PC-9 (cell line): ENCODE data around the gene FAM9A. TPM values are rescaled to one million over a fixed set of nuclear protein-coding genes. Genes with fewer than 3 reads are reported as not detected.
"Not testable (repeated sequence)": the region's sequence is repeated elsewhere in the genome, so short reads cannot be mapped to it uniquely, and the experiment has no call there.

ENCODE experiments used
- BruUV-seq: library from RNA; stranded (reverse); fragments of 400-500 nt; replicated peaks from 2 replicates; lab custom pipeline; 2021; lab: Mats Ljungman, UMichigan
- CTCF ChIA-PET: fragments of 300-600 bp; sonication (Branson Sonifier 250); formaldehyde crosslinking; loops from one replicate; lab custom pipeline; 2022; ENCODE audit warnings: antibody characterized with exemption; lab: Charles Lee
- POLR2A ChIA-PET: fragments of 300-600 bp; sonication (Branson Sonifier 250); formaldehyde crosslinking; loops from one replicate; lab custom pipeline; 2022; ENCODE audit warnings: antibody characterized with exemption; ENCODE audit not compliant: unreplicated experiment; lab: Charles Lee
- DNase-seq, 2 experiments: peaks; one replicate each; pipeline versions ENCODE4 v3.0.0 to v3.0.0-alpha.2; 2015 to 2022; ENCODE audit warnings: mixed read lengths in 1 of 2
- H2AFZ ChIP-seq: fragments of 200-600 bp; sonication (generic); 2 replicates; pipeline ENCODE4 v1.8.1; 2017; ENCODE audit warnings: antibody characterized with exemption
- H3F3A ChIP-seq: fragments of 200-600 bp; sonication (generic); 2 replicates; pipeline ENCODE4 v1.8.1; 2017; ENCODE audit warnings: antibody characterized with exemption, mild to moderate bottlenecking, low read depth; ENCODE audit not compliant: insufficient read depth
- H3K27ac ChIP-seq: fragments of 200-600 bp; sonication (generic); 2 replicates; pipeline ENCODE4 v1.6.1; 2016; ENCODE audit warnings: mixed run types
- H3K27me3 ChIP-seq: fragments of 200-600 bp; sonication (generic); 2 replicates; pipeline ENCODE4 v1.6.1; 2016; ENCODE audit warnings: low read depth, mixed run types; ENCODE audit not compliant: insufficient read depth
- H3K36me3 ChIP-seq: fragments of 200-600 bp; sonication (generic); 2 replicates; pipeline ENCODE4 v1.6.1; 2016; ENCODE audit warnings: low read depth, mixed run types
- H3K4me1 ChIP-seq: fragments of 200-600 bp; sonication (generic); replicated peaks from 2 replicates; pipeline ENCODE4 v1.6.1; 2016; ENCODE audit warnings: mixed run types; ENCODE audit not compliant: insufficient read depth
- H3K4me2 ChIP-seq: fragments of 200-600 bp; sonication (generic); 2 replicates; pipeline ENCODE4 v1.6.1; 2017; ENCODE audit warnings: mixed run types
- H3K4me3 ChIP-seq: fragments of 200-600 bp; sonication (generic); 2 replicates; pipeline ENCODE4 v1.6.1; 2016; ENCODE audit warnings: mixed run types
- H3K79me2 ChIP-seq: fragments of 200-600 bp; sonication (generic); 2 replicates; pipeline ENCODE4 v1.6.1; 2017; ENCODE audit warnings: low read depth, mixed run types
- H3K9me2 ChIP-seq: fragments of 200-600 bp; sonication (generic); 2 replicates; pipeline ENCODE4 v1.8.1; 2017; ENCODE audit warnings: mild to moderate bottlenecking; ENCODE audit not compliant: insufficient read depth
- H3K9me3 ChIP-seq: fragments of 200-600 bp; sonication (generic); 2 replicates; pipeline ENCODE4 v1.8.1; 2016; ENCODE audit warnings: low read depth; ENCODE audit not compliant: insufficient read depth
- H4K20me1 ChIP-seq: fragments of 200-600 bp; sonication (generic); 2 replicates; pipeline ENCODE4 v1.8.1; 2017; ENCODE audit not compliant: insufficient read depth
- EZH2 ChIP-seq: fragments of 200-600 bp; sonication (generic); IDR thresholded peaks from 2 replicates; pipeline ENCODE4 v1.8.0; 2017; ENCODE audit warnings: antibody characterized with exemption, low read depth
- intact Hi-C: fragments of 100-400 bp; cut with micrococcal nuclease; formaldehyde crosslinking; loops from one replicate; pipeline ENCODE4 v1.10.0; 2022; ENCODE audit not compliant: unreplicated experiment
- total RNA-seq: library from RNA; stranded (reverse); gene quantifications from 2 replicates; pipeline ENCODE4 v1.2.3, GENCODE V29; 2021
- TF ChIP-seq, protein P1 (sequence below): fragments of 200-600 bp; sonication (generic); conservative IDR thresholded peaks from 2 replicates; pipeline ENCODE4 v1.6.1; 2017; ENCODE audit warnings: mixed run types, antibody characterized with exemption, mild to moderate bottlenecking, moderate library complexity

FAM9A gene
- total RNA-seq, 1 experiment from 2014 or later, result not detected

DNA sequence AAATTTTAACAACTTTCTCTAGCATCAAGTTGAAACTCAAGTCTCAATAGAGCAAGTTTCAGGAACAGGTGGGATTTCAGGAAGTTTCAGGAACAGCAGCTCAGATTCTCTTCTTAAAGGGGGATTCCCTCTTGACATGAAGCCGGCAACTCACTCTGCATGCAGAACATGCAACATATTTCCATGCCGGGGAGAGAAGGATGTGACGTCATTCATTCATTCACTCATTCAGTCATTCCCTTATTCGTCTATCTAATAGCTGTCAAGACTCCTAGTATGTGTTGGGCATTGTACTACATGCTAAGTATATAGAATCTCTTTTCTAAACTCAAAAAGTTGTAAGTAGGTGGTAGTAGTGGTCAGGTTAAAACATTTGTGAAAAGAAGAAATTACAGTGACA lies 4.8 kb upstream of the FAM9A start:
- ChIA-PET CTCF (no interaction called here), POLR2A (no interaction called here)
- Histone ChIP-seq H3K9me2 (no peaks in the 10 kb centered on the region), H3K9me3 (no peaks in the 10 kb centered on the region), H3K4me1 (peaks cover 11% of the 10 kb centered on the region), H3F3A (no peaks in the 10 kb centered on the region), H3K4me3 (no peak overlapping the region), H3K27ac (no peak overlapping the region), H4K20me1 (no peaks in the 10 kb centered on the region), H3K79me2 (no peaks in the 10 kb centered on the region), H2AFZ (no peak overlapping the region), H3K36me3 (no peaks in the 10 kb centered on the region), H3K4me2 (no peak overlapping the region), H3K27me3 (no peaks in the 10 kb centered on the region)
- no TSS peak for BruUV-seq
- intact Hi-C loops, result no loop called here
- TF ChIP-seq EZH2, result no peak
- DNase-seq, result no peak

DNA sequence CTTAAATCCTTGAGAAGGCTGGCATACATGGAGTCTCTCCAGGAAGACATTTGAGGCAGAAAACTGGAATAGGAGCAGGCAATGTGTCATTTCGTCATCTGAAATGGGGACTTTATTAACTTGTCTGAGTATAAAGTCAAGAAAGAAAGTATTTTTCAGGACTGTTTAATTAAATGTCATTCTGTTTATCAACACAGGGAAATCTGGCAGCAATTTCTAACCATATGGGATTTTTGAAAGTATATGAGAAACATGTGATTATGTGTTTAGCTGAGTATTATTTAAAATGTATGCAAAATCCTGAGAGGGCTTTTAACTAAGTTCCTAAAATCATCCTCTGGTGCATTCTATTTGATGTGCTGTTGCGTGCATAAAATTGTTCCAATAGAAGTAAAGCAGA lies 3.9 kb upstream of the FAM9A start:
- Histone ChIP-seq H3K27me3 (no peaks in the 10 kb centered on the region), H3K4me3 (no peak overlapping the region), H3K4me2 (no peak overlapping the region), H3K9me2 (no peaks in the 10 kb centered on the region), H3K79me2 (no peaks in the 10 kb centered on the region), H4K20me1 (no peaks in the 10 kb centered on the region), H3K36me3 (no peaks in the 10 kb centered on the region), H3K4me1 (peaks cover 11% of the 10 kb centered on the region), H3K27ac (no peak overlapping the region), H3F3A (no peaks in the 10 kb centered on the region), H2AFZ (no peak overlapping the region), H3K9me3 (no peaks in the 10 kb centered on the region)
- no peak for DNase-seq
- intact Hi-C loops, result no loop called here
- BruUV-seq, result no TSS peak
- ChIA-PET CTCF (no interaction called here), POLR2A (no interaction called here)
- no peak for TF ChIP-seq EZH2
- TF ChIP-seq, protein P1, sequence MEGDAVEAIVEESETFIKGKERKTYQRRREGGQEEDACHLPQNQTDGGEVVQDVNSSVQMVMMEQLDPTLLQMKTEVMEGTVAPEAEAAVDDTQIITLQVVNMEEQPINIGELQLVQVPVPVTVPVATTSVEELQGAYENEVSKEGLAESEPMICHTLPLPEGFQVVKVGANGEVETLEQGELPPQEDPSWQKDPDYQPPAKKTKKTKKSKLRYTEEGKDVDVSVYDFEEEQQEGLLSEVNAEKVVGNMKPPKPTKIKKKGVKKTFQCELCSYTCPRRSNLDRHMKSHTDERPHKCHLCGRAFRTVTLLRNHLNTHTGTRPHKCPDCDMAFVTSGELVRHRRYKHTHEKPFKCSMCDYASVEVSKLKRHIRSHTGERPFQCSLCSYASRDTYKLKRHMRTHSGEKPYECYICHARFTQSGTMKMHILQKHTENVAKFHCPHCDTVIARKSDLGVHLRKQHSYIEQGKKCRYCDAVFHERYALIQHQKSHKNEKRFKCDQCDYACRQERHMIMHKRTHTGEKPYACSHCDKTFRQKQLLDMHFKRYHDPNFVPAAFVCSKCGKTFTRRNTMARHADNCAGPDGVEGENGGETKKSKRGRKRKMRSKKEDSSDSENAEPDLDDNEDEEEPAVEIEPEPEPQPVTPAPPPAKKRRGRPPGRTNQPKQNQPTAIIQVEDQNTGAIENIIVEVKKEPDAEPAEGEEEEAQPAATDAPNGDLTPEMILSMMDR, result no peak

DNA sequence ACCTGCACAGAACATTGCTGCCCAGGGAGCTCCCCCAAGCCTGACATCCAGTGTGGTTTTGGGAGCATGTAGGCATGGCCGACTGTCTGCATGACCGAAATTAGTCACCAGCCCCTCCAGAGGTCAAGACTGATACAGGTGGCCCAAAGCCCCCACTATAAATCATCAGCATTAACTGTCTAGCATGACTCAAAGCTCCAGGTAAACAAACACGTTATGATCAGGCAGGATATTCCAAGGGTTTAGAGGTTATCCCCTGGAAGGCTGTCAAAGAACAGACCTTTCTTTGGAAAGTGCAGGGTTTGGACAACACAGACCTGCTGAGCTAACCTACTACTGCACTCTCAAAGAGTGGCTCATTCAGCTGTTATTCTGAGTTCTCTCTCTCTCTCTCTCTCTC lies 2.1 kb upstream of the FAM9A start:
- H4K20me1 ChIP-seq, result no peaks in the 10 kb centered on the region
- H3K36me3 ChIP-seq, result no peaks in the 10 kb centered on the region
- POLR2A ChIA-PET, result no interaction called here
- H3K4me1 ChIP-seq, result peaks cover 11% of the 10 kb centered on the region
- H3K27me3 ChIP-seq, result no peaks in the 10 kb centered on the region
- no peak overlapping the region for H3K27ac ChIP-seq
- BruUV-seq, result no TSS peak
- H3K4me2 ChIP-seq, result peak overlapping the region; percentile 23; the same call in 1 of the 2 replicates
- no peaks in the 10 kb centered on the region for H3K79me2 ChIP-seq
- no peaks in the 10 kb centered on the region for H3F3A ChIP-seq
- no peaks in the 10 kb centered on the region for H3K9me3 ChIP-seq
- intact Hi-C loops, result no loop called here
- H3K9me2 ChIP-seq, result no peaks in the 10 kb centered on the region
- no peak for DNase-seq
- no peak for TF ChIP-seq EZH2
- TF ChIP-seq, protein P1, result no peak
- H2AFZ ChIP-seq, result no peak overlapping the region
- CTCF ChIA-PET, result no interaction called here
- H3K4me3 ChIP-seq, result no peak overlapping the region

DNA sequence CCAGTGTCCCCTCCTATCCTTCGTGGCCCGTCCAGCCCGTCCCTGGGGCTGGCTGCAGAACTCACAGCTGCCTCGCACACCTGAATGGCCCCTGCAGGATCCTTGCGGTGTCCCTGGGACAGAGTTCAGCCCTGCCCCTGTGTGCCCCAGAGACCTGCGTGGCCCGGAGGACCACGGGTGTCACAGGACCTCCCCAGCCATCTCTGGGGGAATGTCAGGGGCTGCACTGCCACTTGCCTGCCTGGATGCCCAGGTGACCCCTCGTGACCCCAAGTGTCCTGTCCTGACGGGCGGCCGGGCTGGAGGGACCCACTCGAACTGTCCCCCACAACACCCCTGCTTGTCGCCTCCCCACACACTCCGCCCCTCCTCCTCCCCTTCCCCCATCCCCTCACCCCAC lies 832 bp downstream of the FAM9A start:
- DNase-seq, H3K4me2 ChIP-seq, H3K9me2 ChIP-seq, H3F3A ChIP-seq, H3K36me3 ChIP-seq, H3K27me3 ChIP-seq, H3K27ac ChIP-seq, H2AFZ ChIP-seq, POLR2A ChIA-PET, H3K79me2 ChIP-seq, intact Hi-C loops, CTCF ChIA-PET, H3K9me3 ChIP-seq, BruUV-seq, H4K20me1 ChIP-seq, H3K4me3 ChIP-seq: not testable (repeated sequence)
- H3K4me1 ChIP-seq, result peaks cover 11% of the 10 kb centered on the region

DNA sequence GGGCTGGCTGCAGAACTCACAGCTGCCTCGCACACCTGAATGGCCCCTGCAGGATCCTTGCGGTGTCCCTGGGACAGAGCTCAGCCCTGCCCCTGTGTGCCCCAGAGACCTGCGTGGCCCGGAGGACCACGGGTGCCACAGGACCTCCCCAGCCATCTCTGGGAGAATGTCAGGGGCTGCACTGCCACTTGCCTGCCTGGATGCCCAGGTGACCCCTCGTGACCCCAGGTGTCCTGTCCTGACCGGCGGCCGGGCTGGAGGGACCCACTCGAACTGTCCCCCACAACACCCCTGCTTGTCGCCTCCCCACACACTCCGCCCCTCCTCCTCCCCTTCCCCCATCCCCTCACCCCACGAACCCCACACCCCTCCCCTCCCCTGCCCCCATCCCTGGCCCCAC lies 1.9 kb downstream of the FAM9A start:
- H3K79me2 ChIP-seq, H2AFZ ChIP-seq, H3K9me2 ChIP-seq, intact Hi-C loops, H3K36me3 ChIP-seq, CTCF ChIA-PET, H3K4me2 ChIP-seq, BruUV-seq, H3K27ac ChIP-seq, H4K20me1 ChIP-seq, H3K4me3 ChIP-seq, POLR2A ChIA-PET, H3K9me3 ChIP-seq, H3K27me3 ChIP-seq, DNase-seq, H3F3A ChIP-seq: not testable (repeated sequence)
- peaks cover 11% of the 10 kb centered on the region for H3K4me1 ChIP-seq

DNA sequence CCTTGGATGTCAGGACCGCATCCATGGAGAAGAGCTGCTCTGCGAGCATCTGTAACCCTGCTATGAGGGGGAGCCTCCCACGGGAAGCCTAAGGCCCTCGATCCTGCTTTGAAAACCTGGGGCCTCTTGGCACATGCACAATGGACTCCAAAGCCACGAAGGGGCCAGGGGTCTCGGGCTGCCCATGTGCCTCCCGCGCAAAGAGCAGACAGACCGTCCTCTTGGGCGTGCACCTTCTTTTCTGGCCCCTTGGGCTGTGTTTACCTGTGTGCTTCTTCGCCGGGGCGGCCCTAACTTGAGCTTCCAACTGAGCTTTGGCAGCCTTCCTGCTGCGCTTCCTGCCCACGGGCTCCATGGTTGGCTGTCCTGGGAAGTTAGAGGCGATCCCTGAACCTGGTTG lies 2.5 kb downstream of the FAM9A start:
- H3K36me3 ChIP-seq, H3K27me3 ChIP-seq, H3K4me2 ChIP-seq, H4K20me1 ChIP-seq, POLR2A ChIA-PET, H2AFZ ChIP-seq, H3K4me3 ChIP-seq, DNase-seq, BruUV-seq, H3K79me2 ChIP-seq, CTCF ChIA-PET, H3F3A ChIP-seq, H3K27ac ChIP-seq, H3K9me2 ChIP-seq, H3K4me1 ChIP-seq, H3K9me3 ChIP-seq, intact Hi-C loops: not testable (repeated sequence)
